ENCODE results near the gene BAHD1. TPM values are rescaled to one million over a fixed set of nuclear protein-coding genes. Genes with fewer than 3 reads are reported as not detected.

BAHD1 gene
- total RNA-seq, 4 donors from 2014 or later = 19.0 to 26.2 (median 22.8) TPM

- Histone ChIP-seq H3K27me3 (peaks cover 14% of the 10 kb centered on the region), H3K36me3 (no peaks in the 10 kb centered on the region), H3K9me3 (no peaks in the 10 kb centered on the region), H3K4me3 (no peak overlapping the region), H3K4me1 (no peaks in the 10 kb centered on the region), H3K27ac (no peak overlapping the region)
- WGBS, 2 donors (ENCODE audit: low coverage in 1 of 2) = 71 to 94% methylated on average over 8 to 10 of the region's 36 CpGs
- no peak for ATAC-seq
- TF ChIP-seq POLR2A (IDR thresholded peaks at IDR 0.05) = no peak
- no peak for TF ChIP-seq CTCF (IDR thresholded peaks at IDR 0.05)
- no peak for TF ChIP-seq POLR2AphosphoS5 (IDR thresholded peaks at IDR 0.05)
- no peak for TF ChIP-seq EP300 (IDR thresholded peaks at IDR 0.05)
Measured at GRCh38 chr15:40486066-40486770, 45.5 kb downstream of the BAHD1 start.

DNA sequence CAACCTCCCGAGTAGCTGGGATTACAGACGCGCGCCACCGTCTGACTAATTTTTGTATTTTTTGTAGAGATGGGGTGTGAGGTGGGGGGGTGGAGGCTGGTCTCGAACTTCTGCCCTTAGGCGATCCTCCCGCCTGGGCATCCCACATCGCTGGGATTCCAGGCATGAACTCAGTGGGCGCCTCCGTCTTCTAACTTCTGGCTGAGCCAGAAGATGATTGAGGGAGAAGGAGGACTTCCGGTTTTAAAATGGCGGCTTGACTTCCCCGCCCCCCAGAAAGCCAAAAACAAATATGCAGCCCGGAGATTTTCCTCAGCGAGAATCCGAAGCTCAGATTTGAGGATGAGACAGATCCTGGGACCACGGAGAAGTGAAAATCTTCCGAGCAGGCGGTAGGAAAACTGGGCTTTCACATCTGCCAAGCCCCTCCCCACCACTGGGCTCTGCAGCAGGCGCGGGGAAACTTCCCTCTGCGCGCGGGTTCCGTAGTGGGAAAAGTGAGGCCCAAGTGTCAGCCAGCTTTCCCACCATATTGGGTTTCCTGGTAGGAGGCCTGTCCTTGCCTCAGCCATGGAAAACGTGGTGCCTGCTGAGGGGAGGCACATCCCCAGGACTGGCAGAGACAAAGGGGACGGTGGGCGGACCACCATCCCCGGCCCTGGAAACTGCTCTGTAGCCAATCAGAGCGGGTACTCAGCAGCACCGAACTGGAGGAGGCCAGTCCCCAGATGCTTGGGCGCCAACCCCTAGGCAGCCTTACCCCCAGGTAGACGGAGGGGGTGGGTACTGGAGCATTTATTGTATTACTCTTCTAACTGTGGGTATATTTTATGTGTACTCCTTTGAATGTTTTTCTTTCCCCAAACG, 47.3 kb downstream of the BAHD1 start:
- no peaks in the 10 kb centered on the region for H3K36me3 ChIP-seq
- H3K9me3 ChIP-seq = no peaks in the 10 kb centered on the region
- TF ChIP-seq CTCF (IDR thresholded peaks at IDR 0.05) (no peak), POLR2AphosphoS5 (IDR thresholded peaks at IDR 0.05) (no peak), POLR2A (IDR thresholded peaks at IDR 0.05) (no peak), EP300 (IDR thresholded peaks at IDR 0.05) (no peak)
- 85 to 87% methylated on average over 3 to 20 of the region's 35 CpGs for WGBS, 2 donors (ENCODE audit: low coverage in 1 of 2)
- H3K4me1 ChIP-seq = no peaks in the 10 kb centered on the region
- no peak overlapping the region for H3K27ac ChIP-seq
- no peak overlapping the region for H3K4me3 ChIP-seq
- no peak for ATAC-seq
- peaks cover 14% of the 10 kb centered on the region for H3K27me3 ChIP-seq

DNA sequence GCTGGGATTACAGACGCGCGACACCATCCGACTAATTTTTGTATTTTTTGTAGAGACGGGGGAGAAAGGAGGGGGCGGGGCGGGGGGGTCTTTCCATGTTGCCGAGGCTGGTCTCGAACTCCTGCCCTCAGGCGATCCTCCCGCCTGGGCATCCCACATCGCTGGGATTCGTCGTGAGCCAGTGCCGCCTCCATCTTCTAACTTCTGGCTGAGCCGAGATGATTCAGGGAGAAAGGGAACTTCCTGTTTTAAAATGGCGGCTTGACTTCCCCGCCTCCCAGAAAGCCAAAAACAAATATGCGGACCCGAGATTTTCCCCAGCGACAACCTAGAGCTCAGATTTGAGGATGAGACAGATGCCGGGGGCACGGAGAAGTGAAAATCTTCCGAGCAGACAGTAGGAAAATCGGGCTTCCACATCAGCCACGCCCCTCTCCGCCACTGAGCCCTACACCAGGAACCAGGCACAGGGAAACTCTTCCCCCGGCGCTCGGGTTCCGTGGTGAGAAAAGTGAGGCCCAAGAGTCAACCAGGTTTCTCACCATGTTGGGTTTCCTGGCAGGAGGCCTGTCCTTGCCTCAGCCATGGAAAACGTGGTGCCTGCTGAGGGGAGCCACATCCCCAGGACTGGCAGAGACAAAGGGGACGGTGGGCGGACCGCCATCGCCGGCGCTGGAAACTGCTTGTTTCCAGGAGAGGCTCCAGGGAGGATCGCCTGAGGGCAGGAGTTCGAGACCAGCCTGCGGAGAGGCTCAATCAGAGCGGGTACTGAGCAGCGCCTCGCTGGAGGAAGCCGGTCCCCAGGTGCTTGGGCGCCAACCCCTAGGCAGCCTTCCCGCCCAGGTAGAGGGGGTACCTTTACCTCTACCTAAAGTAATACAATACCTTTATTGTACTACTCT, 48.8 kb downstream of the BAHD1 start:
- TF ChIP-seq POLR2AphosphoS5 (IDR thresholded peaks at IDR 0.05) = no peak
- TF ChIP-seq POLR2A (IDR thresholded peaks at IDR 0.05) = no peak
- no peak for TF ChIP-seq CTCF (IDR thresholded peaks at IDR 0.05)
- TF ChIP-seq EP300 (IDR thresholded peaks at IDR 0.05) = no peak
- Histone ChIP-seq H3K4me1 (no peaks in the 10 kb centered on the region), H3K27me3 (peaks cover 14% of the 10 kb centered on the region), H3K36me3 (no peaks in the 10 kb centered on the region), H3K9me3 (no peaks in the 10 kb centered on the region), H3K27ac (no peak overlapping the region), H3K4me3 (no peak overlapping the region)
- 96 to 97% methylated on average over 6 to 8 of the region's 47 CpGs for WGBS, 2 donors (ENCODE audit: low coverage in 1 of 2)
- no peak for ATAC-seq

DNA sequence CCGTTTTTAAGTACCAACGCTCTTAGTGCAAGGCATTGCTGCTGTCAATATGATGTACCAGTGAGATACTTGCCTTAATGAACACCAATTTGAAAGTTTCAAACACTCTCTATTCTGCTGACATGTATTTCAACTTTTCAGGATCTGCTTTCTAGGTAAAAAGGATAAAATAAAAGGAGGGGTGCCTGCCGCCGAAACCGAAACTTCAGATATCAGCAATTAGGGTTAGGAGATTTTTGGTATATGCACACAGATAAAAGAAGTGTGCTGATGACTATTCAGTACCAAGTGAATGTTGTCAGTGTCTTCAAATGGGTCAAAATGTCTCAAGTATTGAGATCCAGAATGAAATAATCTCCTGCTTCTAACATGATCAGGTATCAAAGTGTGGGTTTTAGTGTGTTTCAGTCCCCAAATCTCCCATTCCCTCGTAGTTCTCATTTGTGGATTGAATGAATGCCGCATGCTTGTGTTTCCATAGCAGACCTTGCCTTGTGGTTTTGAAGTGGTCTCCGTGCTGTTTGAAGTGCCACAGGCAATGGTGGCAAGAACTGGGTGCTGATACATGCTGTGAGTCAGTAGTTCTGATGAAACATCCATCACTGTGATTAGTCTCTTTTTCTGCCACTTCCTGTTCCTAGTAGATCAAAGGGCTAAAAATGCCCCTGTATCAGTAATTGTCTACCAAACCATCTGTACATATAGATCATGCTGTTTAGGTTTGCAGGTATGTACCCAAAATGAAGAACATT, 52.5 kb downstream of the BAHD1 start:
- 79 to 80% methylated on average over 5 to 8 of the region's 8 CpGs for WGBS, 2 donors (ENCODE audit: low coverage in 1 of 2)

More for the DNA sequence above, 52.5 kb downstream of the BAHD1 start:
- no peak for TF ChIP-seq POLR2A (IDR thresholded peaks at IDR 0.05)
- no peak for TF ChIP-seq POLR2AphosphoS5 (IDR thresholded peaks at IDR 0.05)
- TF ChIP-seq EP300 (IDR thresholded peaks at IDR 0.05) = no peak
- no peak for TF ChIP-seq CTCF (IDR thresholded peaks at IDR 0.05)
- Histone ChIP-seq H3K4me3 (no peak overlapping the region), H3K27ac (no peak overlapping the region), H3K4me1 (no peaks in the 10 kb centered on the region), H3K36me3 (no peaks in the 10 kb centered on the region), H3K9me3 (no peaks in the 10 kb centered on the region), H3K27me3 (peaks cover 4% of the 10 kb centered on the region)
- ATAC-seq = no peak

Measured in gastroesophageal sphincter (tissue), 4 donors.